Measurements from ENCODE around the gene DSTN.

DSTN gene

DNA sequence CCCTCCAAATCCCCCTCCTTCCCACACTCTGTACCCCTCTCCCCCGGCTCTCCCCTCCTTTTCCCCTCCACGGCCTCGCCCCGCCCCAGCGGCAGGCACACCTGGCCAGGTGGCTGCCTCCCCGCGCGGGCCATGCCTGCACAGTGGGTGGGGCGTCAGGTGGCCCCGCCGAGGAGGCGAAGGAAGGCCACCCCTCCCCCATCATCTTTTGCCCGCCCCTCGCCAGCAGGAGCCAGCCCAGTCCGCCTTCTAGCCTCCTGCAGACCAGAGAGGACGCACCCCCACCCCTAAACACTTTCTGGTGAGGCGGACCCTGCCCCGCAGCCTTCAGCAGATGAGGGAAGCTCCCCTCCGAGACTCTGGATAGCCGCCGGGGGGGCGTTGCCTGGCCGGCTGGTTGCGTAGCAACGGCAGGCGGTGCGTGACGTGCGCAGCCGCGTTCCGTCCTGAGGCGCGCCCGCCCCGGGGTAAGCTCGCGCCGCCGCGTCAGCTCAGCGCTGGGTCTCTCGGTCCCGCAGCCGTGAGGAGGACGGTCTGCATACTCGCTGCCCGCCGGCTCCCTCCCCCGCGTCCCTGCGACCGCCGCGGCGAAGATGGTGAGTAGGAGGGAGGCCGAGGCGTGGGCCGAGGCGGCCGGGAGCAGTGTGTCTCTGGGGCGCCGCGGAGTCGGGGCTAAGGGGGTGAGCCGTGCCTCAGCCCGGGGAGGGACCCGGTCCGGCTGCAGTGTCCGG is at the start of gene DSTN:
DSTN (plus strand) TSS at position 460 of the 731 bp plus-strand sequence; CDS start at position 594, 134 bp downstream.
- peak; percentile 98 for DNase-seq (ENCODE audit: low spot score)

DNA sequence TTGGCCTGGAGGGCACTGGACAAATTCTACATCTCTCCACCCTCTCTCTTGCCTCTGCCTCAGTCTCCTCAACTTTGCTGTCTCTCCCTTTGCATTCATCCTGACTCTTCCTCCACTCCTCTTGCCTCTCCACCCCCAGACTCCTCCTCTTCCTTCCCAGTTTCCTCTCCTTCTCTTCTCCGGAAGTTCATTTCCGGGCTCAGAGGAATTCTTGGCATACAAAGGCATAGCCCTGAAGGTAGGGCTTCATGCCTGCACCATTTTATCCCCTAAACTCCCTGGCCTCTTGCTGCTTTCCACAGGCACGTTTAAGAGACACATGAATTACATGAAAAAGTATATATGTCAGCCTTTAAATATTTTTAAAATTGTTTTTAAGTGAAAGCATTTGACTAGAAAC is 49.3 kb upstream of the DSTN start:
- no peak for DNase-seq (ENCODE audit: low spot score)

DNA sequence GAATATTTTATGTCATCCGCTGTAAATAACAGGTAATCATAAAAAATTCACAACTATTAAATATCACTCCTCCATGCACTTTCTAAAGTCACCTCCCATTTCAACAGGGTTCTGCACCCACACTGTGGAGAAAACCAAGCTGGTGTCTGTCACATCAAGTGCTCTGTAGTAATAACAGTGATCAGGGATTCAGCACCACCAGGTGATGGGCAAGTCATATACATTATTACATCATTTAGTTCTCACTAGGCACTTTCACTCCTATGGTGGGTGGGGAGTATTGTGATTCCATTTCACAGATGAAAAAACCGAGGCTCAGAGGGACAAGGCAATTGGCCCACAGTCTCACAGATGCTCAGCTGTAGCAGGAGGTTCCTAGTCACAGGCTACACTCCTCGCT is 47.3 kb upstream of the DSTN start:
- no peak for DNase-seq (ENCODE audit: low spot score)

GRCh38 chr20:17523326-17523725 is 46.5 kb upstream of the DSTN start:
- no peak for DNase-seq (ENCODE audit: low spot score)

- no peak for DNase-seq (ENCODE audit: low spot score)
Observed at GRCh38 chr20:17524560-17524959, 45.3 kb upstream of the DSTN start.

DNA sequence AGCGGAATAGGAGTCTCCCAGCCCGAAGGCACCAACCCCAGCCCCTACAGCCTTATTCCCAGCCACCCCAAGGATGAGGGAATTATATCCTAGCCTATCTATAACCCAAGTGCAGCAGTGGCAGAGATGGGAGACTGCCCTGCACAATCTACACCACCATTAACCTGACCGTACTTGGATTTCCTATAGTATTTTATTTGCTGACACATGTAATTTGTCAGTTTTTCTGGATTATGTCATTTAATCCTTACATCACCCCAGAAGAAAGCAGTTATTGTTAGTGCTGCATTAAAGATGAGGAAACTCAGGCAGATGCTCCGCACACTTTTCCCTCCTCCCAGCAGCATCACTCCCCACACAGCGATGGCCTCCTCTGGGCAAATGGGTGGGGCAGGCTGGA is 44.7 kb upstream of the DSTN start:
- no peak for DNase-seq (ENCODE audit: low spot score)

DNA sequence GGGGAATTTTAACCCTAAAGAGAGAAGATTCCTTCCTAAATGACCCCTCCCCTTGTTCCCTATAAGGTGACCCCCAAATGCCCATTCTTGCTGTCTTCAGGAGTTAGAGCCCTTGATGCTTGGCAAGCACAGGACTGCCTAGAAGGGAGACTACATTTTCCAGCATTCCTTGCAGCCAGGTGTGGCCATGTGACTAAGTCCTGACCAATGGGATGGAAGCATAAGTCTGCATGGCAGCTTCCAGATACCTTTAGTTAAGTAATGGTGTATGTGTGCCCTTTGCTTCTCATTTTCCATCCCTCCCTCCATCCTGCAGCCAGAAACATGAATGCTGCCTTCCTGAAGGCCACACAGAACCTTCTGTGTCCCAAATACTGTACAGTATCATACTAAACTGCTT is 44.2 kb upstream of the DSTN start:
- no peak for DNase-seq (ENCODE audit: low spot score)

DNA sequence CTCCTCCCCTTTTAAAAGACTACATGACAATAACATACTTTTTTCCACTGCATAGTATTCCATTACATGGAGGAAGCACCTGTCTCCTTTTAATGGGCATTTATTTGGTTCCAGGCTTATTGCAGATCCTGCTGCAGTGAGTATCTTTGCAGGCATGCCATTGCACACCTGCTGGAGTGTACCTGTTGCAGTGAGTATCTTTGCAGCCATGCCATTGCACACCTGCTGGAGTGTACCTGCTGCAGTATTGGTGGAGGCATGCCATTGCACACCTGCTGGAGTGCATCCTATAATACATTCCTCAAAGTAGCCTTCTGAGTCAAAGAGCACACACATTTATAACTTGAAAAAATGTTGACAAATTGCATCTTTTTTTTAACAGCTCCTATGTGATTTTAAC is 40.3 kb upstream of the DSTN start:
- no peak for DNase-seq (ENCODE audit: low spot score)

- no peak for DNase-seq (ENCODE audit: low spot score)
Observed at GRCh38 chr20:17530153-17530552, 39.7 kb upstream of the DSTN start.

GRCh38 chr20:17530716-17531664 is 38.9 kb upstream of the DSTN start, which contains the start of gene BFSP1:
Gene BFSP1, minus strand, starts transcription at chr20:17531379. Its CDS starts 50 bp downstream, at chr20:17531329.
- DNase-seq (ENCODE audit: low spot score), result peak; percentile 81

DNA sequence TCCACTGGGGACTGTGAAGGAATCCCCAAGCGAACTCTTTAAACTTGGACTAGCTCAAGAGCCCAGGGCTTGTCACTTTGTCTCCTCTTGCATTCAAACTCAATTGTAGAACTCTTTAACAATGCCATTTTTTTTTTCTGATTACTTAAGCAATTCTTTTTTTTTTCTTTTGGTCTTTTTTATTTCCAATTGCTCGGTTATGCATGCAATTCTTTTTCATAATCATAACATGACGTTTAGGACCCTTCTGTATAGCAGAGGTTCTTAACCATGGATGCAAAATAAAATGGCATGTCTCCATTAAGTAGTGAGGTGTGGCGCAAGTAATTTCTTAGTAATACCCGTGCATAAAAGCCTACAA is 38.2 kb upstream of the DSTN start:
- no peak for DNase-seq (ENCODE audit: low spot score)

DNA sequence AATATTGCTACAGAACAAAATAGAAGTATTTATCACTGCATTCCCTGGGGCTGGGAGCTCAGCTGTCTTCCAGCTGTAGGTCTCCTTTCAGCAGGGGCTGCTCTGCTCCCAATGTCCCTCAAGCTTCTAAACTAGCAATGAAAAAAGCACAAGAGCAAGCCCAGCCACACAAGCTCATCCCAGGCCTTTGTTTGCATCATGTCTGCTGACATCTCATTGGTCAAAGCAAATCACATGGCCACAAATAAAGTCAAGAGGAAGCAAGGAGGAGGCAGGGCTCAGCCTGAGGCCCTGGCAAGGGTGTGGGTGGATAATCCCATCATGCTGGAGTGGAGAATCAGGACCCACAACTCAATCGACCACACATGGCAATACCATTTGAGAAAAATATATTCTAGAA is 36.5 kb upstream of the DSTN start:
- DNase-seq (ENCODE audit: low spot score), result peak; percentile 62

GRCh38 chr20:17534077-17534476 is 35.8 kb upstream of the DSTN start:
- no peak for DNase-seq (ENCODE audit: low spot score)

- peak; percentile 86 for DNase-seq (ENCODE audit: low spot score)
Observed at GRCh38 chr20:17536944-17537444, 32.9 kb upstream of the DSTN start.

DNA sequence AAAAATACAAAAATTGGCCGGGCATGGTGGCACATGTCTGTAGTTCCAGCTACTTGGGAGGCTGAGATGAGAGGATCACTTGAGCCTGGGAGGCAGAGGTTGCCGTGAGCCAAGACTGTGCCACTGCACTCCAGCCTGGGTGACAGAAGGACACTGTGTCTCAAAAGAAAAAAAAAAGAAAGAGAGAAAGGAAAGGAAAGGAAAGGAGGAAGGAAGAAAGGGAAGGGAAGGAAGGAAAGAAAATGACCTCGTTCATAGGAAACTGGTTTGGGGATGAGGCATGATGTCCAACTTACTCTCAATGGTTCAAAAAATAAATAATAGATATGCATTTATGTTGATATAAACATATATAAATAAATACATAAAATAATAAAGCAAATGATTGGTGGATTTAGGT is 31.9 kb upstream of the DSTN start:
- no peak for DNase-seq (ENCODE audit: low spot score)

DNA sequence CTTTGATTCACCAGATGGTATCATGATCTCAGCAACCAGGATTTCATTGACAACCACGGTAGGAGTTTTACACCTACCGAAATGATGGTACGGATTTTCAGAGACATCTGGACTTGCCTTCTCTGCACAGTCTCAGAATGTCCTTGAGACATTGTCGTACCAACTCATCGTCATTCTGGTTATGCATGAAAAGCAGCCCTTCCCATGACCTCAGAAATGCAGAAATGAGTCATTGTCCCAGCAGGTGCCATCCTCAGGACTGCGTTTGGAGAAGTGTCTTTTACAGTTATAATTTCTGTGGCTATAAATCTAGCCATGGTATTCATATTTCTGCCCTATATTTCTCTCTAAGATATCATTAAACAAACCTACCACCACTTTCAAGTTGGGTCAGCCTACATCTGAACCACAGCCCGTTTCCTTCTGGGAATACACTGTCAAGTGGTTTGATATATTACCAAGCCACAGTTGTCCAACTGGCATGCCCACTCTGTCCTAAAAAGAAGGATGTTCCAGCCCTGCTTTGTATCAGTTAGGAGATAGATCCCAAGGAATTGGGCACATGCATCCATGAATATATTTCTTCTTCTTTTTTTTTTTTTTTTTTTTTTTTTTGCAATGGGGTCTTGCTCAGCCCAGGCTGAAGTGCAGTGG is 31.2 kb upstream of the DSTN start:
- no peak for DNase-seq (ENCODE audit: low spot score)

- DNase-seq (ENCODE audit: low spot score), result no peak
Observed at GRCh38 chr20:17541596-17541995, 28.3 kb upstream of the DSTN start.

GRCh38 chr20:17541996-17542395 is 27.9 kb upstream of the DSTN start:
- DNase-seq (ENCODE audit: low spot score), result peak; percentile 71

DNA sequence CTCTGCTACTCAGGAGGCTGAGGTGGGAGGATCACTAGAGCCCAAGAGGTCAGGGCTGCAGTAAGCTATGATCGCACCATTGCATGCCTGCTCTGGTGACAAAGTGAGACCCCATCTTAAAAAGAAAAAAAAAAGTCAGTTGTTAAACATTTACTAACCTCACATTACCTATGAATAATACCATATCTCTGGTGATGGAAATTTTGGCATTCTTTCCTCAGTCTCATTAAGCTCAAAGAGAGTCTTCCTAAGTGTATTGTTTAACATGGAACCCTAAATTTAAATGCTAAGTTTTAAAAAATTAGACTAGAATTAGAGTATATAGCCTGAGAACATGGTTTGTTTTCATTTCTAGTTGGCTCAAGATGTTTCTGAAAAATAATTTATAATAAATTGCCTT is 27.4 kb upstream of the DSTN start:
- DNase-seq (ENCODE audit: low spot score), result no peak

GRCh38 chr20:17542993-17543412 is 26.9 kb upstream of the DSTN start:
- DNase-seq (ENCODE audit: low spot score), result peak; percentile 73

DNA sequence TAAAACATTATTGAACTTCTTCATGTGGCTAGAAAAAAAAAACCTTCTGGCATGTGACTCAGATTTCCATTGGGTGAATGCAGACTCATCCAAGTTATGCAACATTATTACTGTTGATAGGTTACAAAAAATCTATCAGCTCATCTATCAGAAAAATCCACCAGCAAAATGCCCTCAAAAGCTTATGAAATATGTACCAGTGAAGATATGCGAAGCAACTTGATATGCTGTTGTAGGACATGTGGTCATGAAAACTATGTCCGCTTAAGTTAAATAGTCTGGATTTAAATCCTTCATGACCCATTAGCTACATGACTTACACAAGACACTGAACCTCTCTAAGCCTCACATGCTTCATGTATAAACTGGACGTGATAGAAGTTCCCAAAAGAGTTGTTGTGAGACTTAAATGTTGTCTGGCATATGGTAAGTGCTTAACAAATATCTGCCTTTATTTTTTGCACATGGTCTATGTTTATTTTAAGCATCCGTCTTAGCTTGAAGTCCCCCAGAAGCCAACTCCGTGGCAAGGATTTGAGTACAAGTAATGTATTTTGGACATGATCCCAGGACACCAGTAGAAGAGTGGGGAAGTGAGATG is 26.2 kb upstream of the DSTN start:
- no peak for DNase-seq (ENCODE audit: low spot score)

- no peak for DNase-seq (ENCODE audit: low spot score)
Observed at GRCh38 chr20:17545127-17545526, 24.7 kb upstream of the DSTN start.
